ENCODE measurements around the gene ARID1B.

DNA sequence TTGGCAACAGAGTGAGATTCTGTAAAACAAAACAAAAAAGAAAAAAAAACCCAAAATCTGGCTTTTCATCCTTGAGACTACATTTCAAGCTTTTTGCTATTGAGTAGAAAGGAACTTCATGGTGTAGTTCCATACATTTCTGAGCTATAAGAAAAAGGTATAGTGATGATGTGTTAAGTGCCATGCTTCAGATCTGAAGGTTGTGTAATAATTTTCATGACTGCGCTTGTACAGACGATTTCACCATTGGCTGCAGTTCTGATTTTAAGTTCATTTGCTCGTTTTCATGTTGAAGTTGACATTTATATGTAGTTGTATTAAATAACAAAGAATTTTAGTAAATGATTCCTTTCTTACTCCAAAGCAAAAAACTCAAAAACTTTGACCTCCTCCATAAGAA lies 247.6 kb downstream of the ARID1B start:
- TF ChIP-seq CTCF (IDR thresholded peaks at IDR 0.05; ENCODE audit: low read length) (no peak), EZH2 (optimal IDR thresholded peaks at IDR 0.05; ENCODE audit: low read depth, low read length) (no peak)

Measured in MM.1S (cell line).